HEK293 (cell line): ENCODE data around the gene VANGL1.

Experiments used
- CTCF ChIA-PET: fragments of 350-600 bp; formaldehyde crosslinking; extraction: SDS; loops from one replicate; lab custom pipeline; 2021; ENCODE audit warnings: antibody characterized with exemption; lab: Yijun Ruan, JAX
- POLR2A ChIA-PET: fragments of 300-600 bp; formaldehyde crosslinking; extraction: SDS; loops from one replicate; lab custom pipeline; 2020; ENCODE audit warnings: antibody characterized with exemption, inconsistent platforms; lab: Yijun Ruan, JAX
- H3K27ac ChIP-seq: fragments of 200-500 bp; sonication (Bioruptor generic); 2 replicates; pipeline ENCODE4 v1.5.1; 2014; ENCODE audit warnings: low read depth, low read length, control low read depth, inconsistent platforms; ENCODE audit errors: extremely low read depth
- H3K36me3 ChIP-seq, 2 experiments: fragments of 200-500 bp in 1 of 2; sonication (Bioruptor generic) in 1 of 2; 1 replicate in 1 of 2; 2 replicates in 1 of 2; pipeline ENCODE4 v1.5.1; 2014 to 2017; ENCODE audit warnings: inconsistent platforms in 2 of 2, low read length in 2 of 2; ENCODE audit not compliant: control insufficient read depth in 2 of 2, insufficient read depth in 1 of 2
- H3K4me1 ChIP-seq: fragments of 200-500 bp; sonication (Bioruptor generic); 2 replicates; pipeline ENCODE4 v1.5.1; 2014; ENCODE audit warnings: mild to moderate bottlenecking, low read length, inconsistent platforms; ENCODE audit not compliant: control insufficient read depth, insufficient read depth
- H3K4me3 ChIP-seq: 2 replicates; pipeline ENCODE4 v1.5.1; 2011; ENCODE audit warnings: low read depth, mild to moderate bottlenecking, control low read depth, low read length, moderate library complexity
- H3K9me3 ChIP-seq: fragments of 200-500 bp; sonication (Bioruptor generic); 2 replicates; pipeline ENCODE4 v1.5.1; 2014; ENCODE audit warnings: low read depth, low read length, inconsistent platforms; ENCODE audit not compliant: control insufficient read depth, insufficient read depth
- ATF2 ChIP-seq: fragments of 450-650 bp; formaldehyde crosslinking; IDR thresholded peaks from 2 replicates; pipeline ENCODE4 v1.5.1; 2016; ENCODE audit warnings: missing biosample characterization, missing genetic modification characterization, low read depth
- BCL6B ChIP-seq: fragments of 450-650 bp; formaldehyde crosslinking; IDR thresholded peaks from 2 replicates; pipeline ENCODE4 v1.5.1; 2017; ENCODE audit warnings: missing biosample characterization, missing genetic modification characterization
- EGR2 ChIP-seq: fragments of 450-650 bp; formaldehyde crosslinking; IDR thresholded peaks from 2 replicates; pipeline ENCODE4 v1.5.1; 2016; ENCODE audit warnings: low read depth, missing biosample characterization, missing genetic modification characterization
- HOXC10 ChIP-seq: sonication (generic); formaldehyde crosslinking; IDR thresholded peaks from 2 replicates; pipeline ENCODE4 v1.8.1; 2023; ENCODE audit warnings: mild to moderate bottlenecking, missing genetic modification reagents
- INSM2 ChIP-seq: fragments of 450-650 bp; formaldehyde crosslinking; IDR thresholded peaks from 2 replicates; pipeline ENCODE4 v1.5.1; 2016; ENCODE audit warnings: missing biosample characterization, missing genetic modification characterization
- KLF9 ChIP-seq: fragments of 450-650 bp; formaldehyde crosslinking; IDR thresholded peaks from 2 replicates; pipeline ENCODE4 v1.5.1; 2016; ENCODE audit warnings: missing biosample characterization, missing genetic modification characterization, low read depth
- MEIS1 ChIP-seq: sonication (generic); formaldehyde crosslinking; IDR thresholded peaks from 2 replicates; pipeline ENCODE4 v1.8.1; 2022; ENCODE audit warnings: missing genetic modification reagents, mild to moderate bottlenecking, borderline replicate concordance
- MYNN ChIP-seq: fragments of 450-650 bp; formaldehyde crosslinking; IDR thresholded peaks from 2 replicates; pipeline ENCODE4 v1.5.1; 2016; ENCODE audit warnings: missing biosample characterization, missing genetic modification characterization, borderline replicate concordance
- PRDM10 ChIP-seq: fragments of 450-650 bp; formaldehyde crosslinking; IDR thresholded peaks from 2 replicates; pipeline ENCODE4 v1.5.1; 2016; ENCODE audit warnings: missing biosample characterization, missing genetic modification characterization
- SP2 ChIP-seq: fragments of 450-650 bp; formaldehyde crosslinking; IDR thresholded peaks from 2 replicates; pipeline ENCODE4 v1.5.1; 2016; ENCODE audit warnings: missing biosample characterization, missing genetic modification characterization
- ZBTB44 ChIP-seq: fragments of 450-650 bp; IDR thresholded peaks from 2 replicates; pipeline ENCODE4 v1.5.1; 2018; ENCODE audit warnings: missing biosample characterization, mild to moderate bottlenecking, missing genetic modification characterization
- ZIC2 ChIP-seq: fragments of 450-650 bp; formaldehyde crosslinking; IDR thresholded peaks from 2 replicates; pipeline ENCODE4 v1.5.1; 2016; ENCODE audit warnings: missing biosample characterization, missing genetic modification characterization
- ZNF114 ChIP-seq: fragments of 450-650 bp; formaldehyde crosslinking; IDR thresholded peaks from 2 replicates; pipeline ENCODE4 v1.5.0; 2017; ENCODE audit warnings: missing biosample characterization, missing genetic modification characterization
- ZNF138 ChIP-seq: fragments of 450-650 bp; formaldehyde crosslinking; IDR thresholded peaks from 2 replicates; pipeline ENCODE4 v1.5.1; 2016; ENCODE audit warnings: missing biosample characterization, missing genetic modification characterization, borderline replicate concordance
- ZNF146 ChIP-seq: fragments of 450-650 bp; formaldehyde crosslinking; IDR thresholded peaks from 2 replicates; pipeline ENCODE4 v1.5.1; 2016; ENCODE audit warnings: missing biosample characterization, missing genetic modification characterization
- ZNF266 ChIP-seq: fragments of 450-650 bp; formaldehyde crosslinking; IDR thresholded peaks from 2 replicates; pipeline ENCODE4 v1.5.1; 2016; ENCODE audit warnings: missing biosample characterization, missing genetic modification characterization, low read depth
- ZNF37A ChIP-seq: fragments of 450-650 bp; IDR thresholded peaks from 2 replicates; pipeline ENCODE4 v1.5.1; 2018; ENCODE audit warnings: missing biosample characterization, missing genetic modification characterization
- ZNF394 ChIP-seq: fragments of 450-650 bp; formaldehyde crosslinking; IDR thresholded peaks from 2 replicates; pipeline ENCODE4 v1.5.1; 2016; ENCODE audit warnings: missing biosample characterization, missing genetic modification characterization, mild to moderate bottlenecking, moderate library complexity, borderline replicate concordance
- ZNF416 ChIP-seq: fragments of 450-650 bp; formaldehyde crosslinking; IDR thresholded peaks from 2 replicates; pipeline ENCODE4 v1.5.1; 2016; ENCODE audit warnings: missing biosample characterization, missing genetic modification characterization
- ZNF548 ChIP-seq: fragments of 450-650 bp; formaldehyde crosslinking; IDR thresholded peaks from 2 replicates; pipeline ENCODE4 v1.5.1; 2016; ENCODE audit warnings: missing biosample characterization, missing genetic modification characterization
- ZNF596 ChIP-seq: fragments of 450-650 bp; IDR thresholded peaks from 2 replicates; pipeline ENCODE4 v1.5.0; 2018; ENCODE audit warnings: missing biosample characterization, mild to moderate bottlenecking, missing genetic modification characterization, moderate library complexity
- TF ChIP-seq, protein P1 (sequence below): fragments of 450-650 bp; formaldehyde crosslinking; IDR thresholded peaks from 2 replicates; pipeline ENCODE4 v1.5.1; 2016; ENCODE audit warnings: missing biosample characterization, missing genetic modification characterization
- TF ChIP-seq, protein P2 (sequence below): fragments of 450-650 bp; formaldehyde crosslinking; IDR thresholded peaks from 2 replicates; pipeline ENCODE4 v1.5.1; 2016; ENCODE audit warnings: missing biosample characterization, missing genetic modification characterization

The VANGL1 gene

GRCh38 chr1:115647047-115647446, 5.3 kb downstream of the VANGL1 start (continued):
- TF ChIP-seq BCL6B (tag by site-specific recombination) (no peak), ZNF138 (tag by site-specific recombination) (no peak), ZNF416 (tag by site-specific recombination) (no peak), KLF9 (tag by site-specific recombination) (no peak), ZNF37A (tag by site-specific recombination) (no peak), ZNF146 (no peak), MEIS1 (CRISPR knock-in tag) (no peak), EGR2 (no peak), ZNF266 (tag by site-specific recombination) (no peak), SP2 (tag by site-specific recombination) (no peak), MYNN (tag by site-specific recombination) (no peak), ZNF548 (tag by site-specific recombination) (no peak), ZNF114 (no peak), ZNF596 (tag by site-specific recombination) (no peak)
- TF ChIP-seq, protein P1, sequence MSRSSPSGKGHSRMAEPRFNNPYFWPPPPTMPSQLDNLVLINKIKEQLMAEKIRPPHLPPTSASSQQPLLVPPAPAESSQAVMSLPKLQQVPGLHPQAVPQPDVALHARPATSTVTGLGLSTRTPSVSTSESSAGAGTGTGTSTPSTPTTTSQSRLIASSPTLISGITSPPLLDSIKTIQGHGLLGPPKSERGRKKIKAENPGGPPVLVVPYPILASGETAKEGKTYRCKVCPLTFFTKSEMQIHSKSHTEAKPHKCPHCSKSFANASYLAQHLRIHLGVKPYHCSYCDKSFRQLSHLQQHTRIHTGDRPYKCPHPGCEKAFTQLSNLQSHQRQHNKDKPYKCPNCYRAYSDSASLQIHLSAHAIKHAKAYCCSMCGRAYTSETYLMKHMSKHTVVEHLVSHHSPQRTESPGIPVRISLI (tag by site-specific recombination) = no peak

DNA sequence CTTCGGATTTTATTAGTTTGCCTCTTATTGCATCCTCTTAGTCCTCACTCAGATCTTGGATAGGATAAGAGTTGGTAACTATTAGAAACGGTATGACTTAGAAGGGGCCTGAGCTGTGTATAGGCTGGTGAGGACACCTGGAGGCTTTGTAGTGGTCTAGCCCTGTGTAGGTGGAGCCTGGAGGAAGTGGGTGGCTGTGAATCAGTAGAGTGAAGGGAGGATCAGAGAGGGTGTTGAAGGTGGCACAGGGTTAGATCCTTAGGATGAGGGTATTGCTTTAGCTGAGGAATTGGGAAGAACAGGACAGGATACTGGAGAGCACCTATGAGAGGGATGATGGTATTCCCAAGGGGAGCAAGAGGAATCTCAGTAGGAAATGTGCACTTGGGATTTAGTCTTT, 5.7 kb downstream of the VANGL1 start:
- H3K4me1 ChIP-seq = peaks cover 43% of the 10 kb centered on the region
- H3K4me3 ChIP-seq = no peak overlapping the region
- ChIA-PET POLR2A (no interaction called here), CTCF (interaction anchor here (0.6 to 3.8 kb wide), 3 partner anchors 59 to 591 kb away, joined by 3 to 18 read pairs (median 3); no protein-coding TSS in a partner anchor)
- H3K9me3 ChIP-seq = no peaks in the 10 kb centered on the region
- no peak overlapping the region for H3K27ac ChIP-seq
- peaks cover 0 to 7% of the 10 kb centered on the region in 2 experiments; a peak in 1 of 3 replicates for H3K36me3 ChIP-seq
- no peak for TF ChIP-seq INSM2 (tag by site-specific recombination)
- TF ChIP-seq ZBTB44 (tag by site-specific recombination) = no peak
- TF ChIP-seq HOXC10 (CRISPR knock-in tag) = no peak
- TF ChIP-seq ZNF394 (tag by site-specific recombination) = no peak
- no peak for TF ChIP-seq ATF2
- TF ChIP-seq ZIC2 (tag by site-specific recombination) = no peak
- peak; percentile 74 for TF ChIP-seq EGR2
- TF ChIP-seq, protein P2, sequence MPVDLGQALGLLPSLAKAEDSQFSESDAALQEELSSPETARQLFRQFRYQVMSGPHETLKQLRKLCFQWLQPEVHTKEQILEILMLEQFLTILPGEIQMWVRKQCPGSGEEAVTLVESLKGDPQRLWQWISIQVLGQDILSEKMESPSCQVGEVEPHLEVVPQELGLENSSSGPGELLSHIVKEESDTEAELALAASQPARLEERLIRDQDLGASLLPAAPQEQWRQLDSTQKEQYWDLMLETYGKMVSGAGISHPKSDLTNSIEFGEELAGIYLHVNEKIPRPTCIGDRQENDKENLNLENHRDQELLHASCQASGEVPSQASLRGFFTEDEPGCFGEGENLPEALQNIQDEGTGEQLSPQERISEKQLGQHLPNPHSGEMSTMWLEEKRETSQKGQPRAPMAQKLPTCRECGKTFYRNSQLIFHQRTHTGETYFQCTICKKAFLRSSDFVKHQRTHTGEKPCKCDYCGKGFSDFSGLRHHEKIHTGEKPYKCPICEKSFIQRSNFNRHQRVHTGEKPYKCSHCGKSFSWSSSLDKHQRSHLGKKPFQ = no peak
- peak; percentile 47 for TF ChIP-seq PRDM10 (tag by site-specific recombination)
